OCI-M2 (cell line): ENCODE data around the gene HHAT.
"Not testable (repeated sequence)": the region's sequence is repeated elsewhere in the genome, so short reads cannot be mapped to it uniquely, and the experiment has no call there.

ENCODE experiments used
- DNase-seq: peaks from one replicate; lab custom pipeline; 2025; ENCODE audit not compliant: unreplicated experiment; lab: John Stamatoyannopoulos, UW

The HHAT gene

DNA sequence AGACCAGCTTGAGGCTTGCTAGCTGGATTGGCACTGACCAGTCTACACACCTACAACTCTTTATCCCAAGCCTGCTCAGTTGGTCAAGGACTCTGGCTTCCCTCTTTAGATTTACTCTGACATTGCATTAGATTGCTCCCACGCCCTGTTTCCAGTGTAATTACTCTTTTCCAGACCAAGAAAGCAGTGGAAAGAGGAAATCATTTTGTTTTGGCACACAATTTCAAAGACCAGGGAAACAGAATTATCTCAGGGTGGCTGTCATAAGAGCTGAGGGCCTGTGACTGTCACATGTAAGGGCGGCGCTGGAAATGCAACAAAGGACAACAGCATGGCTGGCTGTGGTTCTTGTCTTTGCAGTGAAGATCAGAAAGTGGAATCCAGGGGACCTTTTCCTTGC is 302.7 kb downstream of the HHAT start:
- DNase-seq, result no peak

- DNase-seq, result no peak
These were observed 304.4 kb downstream of the HHAT start for GRCh38 chr1:210633140-210633539.

- DNase-seq, result no peak
These were observed 304.9 kb downstream of the HHAT start for GRCh38 chr1:210633636-210634035.

- no peak for DNase-seq
These were observed 306.4 kb downstream of the HHAT start for GRCh38 chr1:210635108-210635507.

DNA sequence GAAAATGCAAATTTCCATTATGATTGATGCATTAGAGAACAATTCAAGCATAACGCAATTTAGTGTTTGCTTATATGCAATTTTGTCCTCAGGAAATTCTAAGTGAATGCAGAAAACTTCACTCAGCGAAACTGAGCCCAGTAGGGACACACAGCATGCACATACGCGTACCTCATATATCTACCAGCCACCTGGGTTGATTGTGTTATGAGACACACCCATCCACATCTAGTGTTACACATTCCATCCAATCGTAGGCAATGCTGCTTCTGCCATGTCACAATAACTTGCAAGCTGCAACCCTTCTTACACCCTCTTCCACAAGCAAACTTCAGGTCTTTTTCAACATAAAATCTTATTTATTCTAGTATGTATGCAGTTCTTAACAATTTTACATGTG is 312.9 kb downstream of the HHAT start:
- DNase-seq, result no peak

GRCh38 chr1:210645582-210646257 is 317.0 kb downstream of the HHAT start:
- DNase-seq, result no peak

DNA sequence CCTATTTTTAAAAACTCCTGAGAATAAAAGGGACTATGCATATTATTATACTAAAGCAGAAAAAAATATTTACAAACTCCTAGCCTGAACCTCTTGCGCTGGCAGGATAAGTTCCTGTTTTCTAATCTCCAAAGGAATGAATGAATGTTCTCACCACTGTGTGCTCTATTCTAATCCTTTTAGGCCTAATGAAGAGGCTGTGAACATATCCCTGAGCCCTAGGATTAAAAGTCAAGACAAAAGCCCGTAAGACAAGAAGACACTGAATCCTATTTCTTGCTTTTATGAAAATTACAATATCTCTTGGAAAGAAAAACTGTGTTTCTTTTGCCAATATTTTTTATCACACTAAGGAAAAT is 317.5 kb downstream of the HHAT start:
- DNase-seq, result no peak

GRCh38 chr1:210647406-210648333 is 319.0 kb downstream of the HHAT start:
- DNase-seq, result no peak

DNA sequence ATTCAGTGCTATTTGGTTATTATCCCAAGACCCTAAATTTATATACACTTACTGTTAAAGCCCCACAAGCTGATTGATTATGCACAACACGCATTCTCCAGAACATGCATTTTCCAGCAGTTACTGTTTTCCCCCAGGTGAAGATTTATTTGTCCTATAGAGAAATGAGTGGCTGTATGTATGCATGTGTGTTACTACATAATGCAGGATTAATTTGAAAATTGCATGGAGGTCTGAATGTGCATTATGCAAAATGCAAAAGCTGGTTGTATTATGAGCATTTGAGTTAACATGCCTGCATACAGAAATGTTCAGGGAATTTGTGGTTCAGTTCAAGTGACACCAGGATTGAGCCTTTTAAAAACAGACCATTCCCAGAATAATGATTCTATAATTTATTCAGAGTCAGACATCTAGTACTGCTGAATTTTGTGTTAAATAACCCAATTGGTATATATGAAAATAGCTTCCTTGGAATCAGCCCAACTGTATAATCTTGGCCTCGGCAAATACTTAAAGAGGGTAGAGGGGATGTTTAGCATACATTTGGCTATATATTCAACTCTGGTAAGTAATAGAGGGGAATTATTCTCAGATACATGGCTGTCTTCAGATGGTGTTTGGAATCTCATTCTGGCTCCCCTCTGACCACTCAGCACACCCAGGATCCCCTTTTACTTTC is 320.0 kb downstream of the HHAT start:
- no peak for DNase-seq

GRCh38 chr1:210650403-210650802 is 321.7 kb downstream of the HHAT start:
- DNase-seq, result no peak

DNA sequence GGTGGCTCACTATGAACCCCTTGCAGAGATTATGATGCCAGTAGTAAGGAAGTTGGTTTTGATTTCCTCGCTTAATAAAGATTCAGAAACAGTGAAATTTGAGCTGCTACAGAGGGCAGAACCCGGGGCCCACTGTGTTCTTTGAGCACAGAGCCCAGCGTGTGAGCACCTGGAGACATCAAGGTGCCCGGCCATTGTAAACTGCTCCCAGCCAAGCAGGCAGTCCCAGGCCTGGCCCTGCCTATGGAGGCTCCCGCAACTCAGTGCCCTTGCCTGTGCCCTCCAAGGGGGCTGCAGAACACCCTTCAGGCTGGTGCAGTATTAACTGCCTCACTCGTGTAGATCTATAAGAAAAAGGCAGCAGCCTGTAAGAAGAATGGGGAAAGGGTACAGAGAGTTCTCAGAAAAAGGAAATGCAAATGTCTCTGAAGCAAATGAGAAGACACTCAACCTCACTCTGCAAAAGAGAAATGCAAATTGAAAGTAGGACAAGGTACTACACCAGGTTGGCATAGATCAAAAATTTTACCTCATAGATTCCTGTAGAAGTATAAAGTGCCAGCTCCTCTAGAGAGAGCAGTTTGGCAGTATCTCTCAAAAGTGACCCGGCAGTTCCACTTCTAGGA is 323.7 kb downstream of the HHAT start:
- no peak for DNase-seq

DNA sequence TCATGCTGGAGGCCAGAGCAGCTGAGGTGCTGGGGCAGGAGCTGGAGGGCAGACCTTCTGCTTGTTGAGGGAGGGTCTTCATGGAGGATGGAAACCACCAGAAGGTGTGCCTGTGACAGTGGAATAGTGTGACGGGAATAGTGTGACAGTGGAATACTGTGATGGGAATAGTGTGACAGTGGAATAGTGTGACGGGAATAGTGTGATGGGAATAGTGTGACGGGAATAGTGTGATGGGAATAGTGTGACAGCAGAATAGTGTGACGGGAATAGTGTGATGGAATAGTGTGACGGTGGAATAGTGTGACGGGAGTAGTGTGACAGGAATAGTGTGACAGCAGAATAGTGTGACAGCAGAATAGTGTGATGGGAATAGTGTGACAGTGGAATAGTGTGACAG is 325.1 kb downstream of the HHAT start:
- no peak for DNase-seq

- no peak for DNase-seq
These were observed 325.7 kb downstream of the HHAT start for GRCh38 chr1:210654176-210654981.

GRCh38 chr1:210655511-210655910 is 326.8 kb downstream of the HHAT start:
- no peak for DNase-seq

- DNase-seq, result no peak
These were observed 329.1 kb downstream of the HHAT start for GRCh38 chr1:210657806-210658205.

GRCh38 chr1:210661520-210661919 is 332.8 kb downstream of the HHAT start:
- DNase-seq, result not testable (repeated sequence)

- no peak for DNase-seq
These were observed 333.8 kb downstream of the HHAT start for GRCh38 chr1:210662291-210663050.

GRCh38 chr1:210663730-210664573 is 335.2 kb downstream of the HHAT start:
- DNase-seq, result no peak

DNA sequence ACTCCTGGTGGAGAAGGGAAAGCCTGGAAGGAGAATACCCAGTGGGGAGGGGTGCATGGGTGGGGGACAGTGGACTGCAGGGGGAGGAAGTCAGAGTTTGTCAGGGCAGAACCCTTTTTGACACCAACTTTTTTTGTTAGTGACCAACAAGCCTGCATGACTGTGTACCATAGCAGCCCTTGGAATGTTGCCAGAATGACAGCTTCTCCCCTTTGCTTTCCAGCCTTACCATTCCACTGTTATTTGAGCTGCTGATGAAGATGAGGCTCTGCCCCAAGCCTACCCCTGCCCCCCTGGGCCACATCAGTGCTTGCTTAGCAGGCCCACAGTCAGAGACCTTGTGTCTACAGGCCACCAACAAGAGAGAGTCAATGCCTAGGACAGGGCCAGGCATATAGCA is 341.2 kb downstream of the HHAT start:
- DNase-seq, result no peak
